ENCODE results near the gene MPZL3.

- TF ChIP-seq CTCF (IDR thresholded peaks at IDR 0.05) (no peak), ZFX (IDR thresholded peaks at IDR 0.05; ENCODE audit: borderline replicate concordance) (no peak)
These were observed 65.6 kb downstream of the MPZL3 start for GRCh38 chr11:118186346-118187107.
